Measurements from ENCODE around the gene ASPSCR1. TPM values are rescaled to one million over a fixed set of nuclear protein-coding genes. Genes with fewer than 3 reads are reported as not detected.

ASPSCR1 gene, protein sequence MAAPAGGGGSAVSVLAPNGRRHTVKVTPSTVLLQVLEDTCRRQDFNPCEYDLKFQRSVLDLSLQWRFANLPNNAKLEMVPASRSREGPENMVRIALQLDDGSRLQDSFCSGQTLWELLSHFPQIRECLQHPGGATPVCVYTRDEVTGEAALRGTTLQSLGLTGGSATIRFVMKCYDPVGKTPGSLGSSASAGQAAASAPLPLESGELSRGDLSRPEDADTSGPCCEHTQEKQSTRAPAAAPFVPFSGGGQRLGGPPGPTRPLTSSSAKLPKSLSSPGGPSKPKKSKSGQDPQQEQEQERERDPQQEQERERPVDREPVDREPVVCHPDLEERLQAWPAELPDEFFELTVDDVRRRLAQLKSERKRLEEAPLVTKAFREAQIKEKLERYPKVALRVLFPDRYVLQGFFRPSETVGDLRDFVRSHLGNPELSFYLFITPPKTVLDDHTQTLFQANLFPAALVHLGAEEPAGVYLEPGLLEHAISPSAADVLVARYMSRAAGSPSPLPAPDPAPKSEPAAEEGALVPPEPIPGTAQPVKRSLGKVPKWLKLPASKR
- total RNA-seq: 25.4 TPM
- long read RNA-seq, full-length matches to known transcripts: 64 of 103 reads
- long read RNA-seq, partial matches to known transcripts: 8 of 103 reads
- long read RNA-seq, other reads (novel, unspliced or antisense): 31 of 103 reads

GRCh38 chr17:81977211-81977808, at the start of gene ASPSCR1:
TSS of gene ASPSCR1 (plus strand) at chr17:81977629. CDS start at chr17:81977647, 18 bp downstream.
- ATAC-seq (ENCODE audit: poor library complexity) (peak; percentile 99), DNase-seq (peak; percentile 95)
- intact Hi-C loops (cut with DNase I): no loop called here

GRCh38 chr17:81927653-81928543, 49.5 kb upstream of the ASPSCR1 start, which contains the start of gene MAFG:
TSS of gene MAFG (minus strand) at chr17:81927735. CDS start at chr17:81923185, 4,550 bp downstream.
- intact Hi-C loops (cut with DNase I): no loop called here
- DNase-seq (peak; percentile 95), ATAC-seq (ENCODE audit: poor library complexity) (peak; percentile 78)

DNA sequence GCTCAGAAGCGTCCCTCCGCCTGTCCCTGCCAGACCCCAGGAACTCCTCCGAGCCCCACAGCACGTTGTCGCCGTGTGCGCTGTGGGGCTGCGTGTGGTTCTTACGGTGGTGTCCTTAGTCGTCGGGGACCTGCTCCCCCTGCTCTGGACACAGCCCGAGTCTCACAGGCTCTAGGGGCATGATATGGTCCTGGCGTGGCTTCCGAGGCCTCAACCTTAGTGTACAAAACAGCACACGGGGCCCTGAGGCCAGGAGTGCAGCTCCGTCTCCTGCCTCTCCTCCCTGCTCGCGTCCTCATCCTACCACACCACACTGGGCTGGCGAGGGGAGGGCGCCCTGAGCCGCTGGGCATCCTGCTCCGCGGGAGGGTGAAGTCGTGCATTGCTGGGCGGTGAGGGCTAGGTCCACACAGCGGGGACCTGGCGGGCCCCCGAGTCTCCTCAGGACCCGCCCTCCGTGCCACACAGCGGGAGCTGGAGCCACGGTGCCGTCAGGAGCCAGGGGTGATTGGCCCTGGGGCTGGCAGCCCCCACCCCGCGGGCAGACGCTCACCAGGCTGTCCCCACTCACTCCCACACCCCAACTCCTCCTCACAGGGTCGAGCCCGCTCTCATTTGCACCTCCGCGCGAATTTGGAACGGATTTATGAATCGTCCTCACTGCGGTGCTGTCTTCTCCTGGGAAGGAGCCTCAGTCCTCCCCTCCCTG, 48.7 kb upstream of the ASPSCR1 start:
- DNase-seq: no peak
- no peak for ATAC-seq (ENCODE audit: poor library complexity)
- intact Hi-C loops (cut with DNase I): no loop called here

GRCh38 chr17:81929253-81930141, 47.9 kb upstream of the ASPSCR1 start:
- no peak for ATAC-seq (ENCODE audit: poor library complexity)
- intact Hi-C loops (cut with DNase I): no loop called here
- no peak for DNase-seq

DNA sequence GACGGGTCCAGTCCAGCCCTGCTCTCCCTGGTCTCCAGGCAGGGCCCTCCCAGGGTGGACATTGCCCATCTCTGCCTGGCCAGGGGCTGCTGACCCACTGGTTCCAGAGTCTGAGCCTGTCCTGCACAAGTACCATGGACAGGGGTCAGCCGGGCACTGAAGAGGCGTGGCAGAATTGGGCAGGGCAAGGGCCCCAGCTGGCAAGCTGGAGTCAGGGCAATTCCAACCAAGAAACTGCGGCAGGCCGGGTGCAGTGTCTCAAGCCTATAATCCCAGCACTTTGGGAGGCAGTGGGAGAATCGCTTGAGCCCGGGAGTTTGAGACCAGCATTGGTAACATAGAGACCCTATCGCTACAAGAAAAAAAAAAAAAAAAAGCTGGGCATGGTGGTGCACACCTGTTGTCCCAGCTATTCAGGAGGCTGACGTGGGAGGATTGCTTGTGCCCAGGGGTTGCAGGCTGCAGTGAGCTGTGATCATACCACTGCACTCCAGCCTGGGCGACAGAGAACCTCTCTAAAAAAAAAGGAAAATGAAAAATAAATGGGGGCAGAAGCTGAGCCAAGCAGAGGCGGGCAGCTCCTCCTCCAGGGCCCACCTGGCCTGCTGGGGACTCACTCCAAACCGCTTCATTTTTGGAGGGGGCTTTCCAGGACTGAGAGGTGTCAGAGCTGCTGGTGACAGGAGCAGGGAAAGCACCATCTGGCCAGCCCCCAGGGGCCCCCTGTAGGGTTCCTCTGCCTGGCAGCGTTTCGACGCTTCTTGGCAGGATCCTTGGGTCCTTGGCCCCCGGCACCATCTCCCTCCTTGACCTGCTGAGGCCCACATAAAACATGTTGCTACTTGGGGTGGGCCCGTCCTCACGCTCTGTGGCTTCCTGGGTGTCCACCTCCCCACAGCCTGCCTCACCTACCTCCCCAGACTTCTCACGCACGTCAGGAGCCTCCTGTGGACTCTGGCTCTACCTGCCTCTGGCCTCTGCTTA, 47.0 kb upstream of the ASPSCR1 start:
- no peak for ATAC-seq (ENCODE audit: poor library complexity)
- no peak for DNase-seq
- intact Hi-C loops (cut with DNase I): no loop called here

GRCh38 chr17:81931189-81931556, 46.3 kb upstream of the ASPSCR1 start:
- no peak for DNase-seq
- ATAC-seq (ENCODE audit: poor library complexity): no peak
- intact Hi-C loops (cut with DNase I): no loop called here

DNA sequence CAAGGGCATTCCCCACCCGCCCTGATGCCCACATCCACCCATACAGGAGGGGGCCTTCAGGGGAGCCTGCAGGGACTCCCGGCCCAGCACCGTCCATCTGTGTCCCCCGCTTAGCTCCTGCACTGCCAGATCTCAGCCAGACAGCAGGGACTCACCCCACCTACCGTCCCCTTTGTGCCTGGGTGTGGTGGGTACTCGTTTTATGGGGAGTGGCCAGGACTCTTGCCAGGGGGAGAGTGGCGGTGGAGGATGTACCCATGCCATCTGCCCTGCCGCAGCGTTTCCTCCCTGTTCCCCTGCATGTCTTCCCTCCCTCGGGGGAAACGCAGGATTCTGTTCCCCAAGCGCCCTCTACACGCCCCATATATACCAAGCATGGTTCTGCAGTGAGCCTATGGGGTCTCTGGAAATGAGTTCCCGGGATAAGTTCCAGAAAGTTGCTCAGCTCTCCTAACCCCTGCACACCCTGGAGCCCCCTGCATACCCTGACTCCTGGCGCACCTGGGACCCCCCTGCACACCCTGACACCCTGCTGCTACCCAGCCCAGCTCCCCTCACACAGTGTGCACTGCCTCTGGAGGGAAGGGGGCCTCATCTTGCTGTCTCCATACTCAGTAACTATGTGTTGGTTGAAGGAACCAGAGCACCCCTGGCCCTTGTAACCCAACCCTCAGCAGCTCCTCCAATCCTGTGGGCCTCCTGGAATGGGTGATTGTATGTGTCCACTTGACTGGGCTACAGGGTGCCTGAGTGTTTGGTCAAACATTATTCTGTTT, 45.7 kb upstream of the ASPSCR1 start:
- DNase-seq (no peak), ATAC-seq (ENCODE audit: poor library complexity) (no peak)
- intact Hi-C loops (cut with DNase I): no loop called here

GRCh38 chr17:81932333-81932983, 45.0 kb upstream of the ASPSCR1 start:
- no peak for ATAC-seq (ENCODE audit: poor library complexity)
- intact Hi-C loops (cut with DNase I): no loop called here
- DNase-seq: no peak

DNA sequence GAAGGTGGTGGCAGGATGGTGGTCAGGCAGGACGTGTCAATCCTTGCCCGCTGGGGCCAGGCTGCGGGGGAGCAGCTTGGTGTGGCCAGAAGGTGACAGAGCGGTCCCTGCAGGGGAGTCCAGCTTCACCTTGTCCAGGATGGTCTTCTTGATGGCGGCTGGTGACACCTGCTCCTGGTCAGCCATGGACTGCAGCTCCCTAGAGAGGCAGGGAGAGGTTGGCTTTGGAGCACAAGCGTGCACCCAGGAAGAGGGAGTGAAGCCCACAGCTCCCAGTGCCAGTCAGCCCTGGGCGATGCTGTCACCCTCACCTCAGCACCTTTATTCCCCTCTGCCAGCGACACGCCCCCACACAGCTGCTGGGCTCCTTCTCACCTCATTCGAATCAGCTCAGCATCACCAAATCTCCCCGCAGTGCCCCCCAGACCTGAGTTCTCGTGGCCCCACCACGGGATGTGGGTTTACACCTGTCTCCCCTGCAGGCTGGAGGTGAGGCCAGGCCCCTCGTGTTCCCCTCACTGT, 44.2 kb upstream of the ASPSCR1 start:
- no peak for DNase-seq
- ATAC-seq (ENCODE audit: poor library complexity): no peak
- intact Hi-C loops (cut with DNase I): no loop called here

GRCh38 chr17:81934098-81934757, 43.2 kb upstream of the ASPSCR1 start:
- DNase-seq (no peak), ATAC-seq (ENCODE audit: poor library complexity) (no peak)
- intact Hi-C loops (cut with DNase I): no loop called here

DNA sequence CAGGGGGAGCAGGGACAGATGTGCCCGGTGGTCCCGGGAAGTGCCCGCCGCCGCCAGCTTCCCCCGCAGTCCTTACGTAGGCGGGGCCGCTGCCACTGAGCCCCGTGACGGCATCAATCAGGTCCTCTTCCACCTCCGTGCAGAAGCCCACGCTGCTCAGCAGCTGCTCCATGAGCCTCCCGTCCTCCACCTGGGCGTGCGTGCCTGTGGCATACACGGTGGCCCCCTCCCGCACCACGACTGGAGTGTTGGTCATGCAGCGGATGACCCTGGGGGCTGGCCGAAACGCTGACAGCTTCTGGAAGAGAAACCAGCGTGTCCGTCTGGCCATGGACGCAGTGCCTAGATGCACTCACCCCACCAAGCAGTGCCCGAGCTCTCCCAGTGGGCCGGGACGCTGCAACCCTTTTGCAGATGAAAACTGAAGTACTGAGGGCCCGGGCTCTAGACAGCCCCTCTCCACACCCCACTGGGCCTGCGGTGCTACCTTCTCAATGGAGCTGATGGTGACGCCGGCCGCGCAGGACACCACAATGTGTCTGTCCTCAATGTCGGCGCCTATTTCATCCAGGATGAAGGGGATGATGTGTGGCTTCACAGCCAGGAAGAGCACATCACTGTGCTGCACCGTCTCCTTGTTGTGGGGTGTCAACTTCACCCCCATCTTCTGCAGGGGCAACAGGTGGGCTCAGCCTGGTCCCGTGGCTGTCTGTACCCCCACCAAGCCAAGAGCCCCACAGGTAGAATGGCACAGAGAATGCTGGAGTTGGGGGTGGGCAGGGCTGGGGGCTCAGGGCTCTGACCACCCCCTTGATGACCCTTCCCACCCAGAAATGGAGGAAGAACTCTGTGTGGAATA, 42.4 kb upstream of the ASPSCR1 start:
- intact Hi-C loops (cut with DNase I): no loop called here
- ATAC-seq (ENCODE audit: poor library complexity) (no peak), DNase-seq (no peak)

DNA sequence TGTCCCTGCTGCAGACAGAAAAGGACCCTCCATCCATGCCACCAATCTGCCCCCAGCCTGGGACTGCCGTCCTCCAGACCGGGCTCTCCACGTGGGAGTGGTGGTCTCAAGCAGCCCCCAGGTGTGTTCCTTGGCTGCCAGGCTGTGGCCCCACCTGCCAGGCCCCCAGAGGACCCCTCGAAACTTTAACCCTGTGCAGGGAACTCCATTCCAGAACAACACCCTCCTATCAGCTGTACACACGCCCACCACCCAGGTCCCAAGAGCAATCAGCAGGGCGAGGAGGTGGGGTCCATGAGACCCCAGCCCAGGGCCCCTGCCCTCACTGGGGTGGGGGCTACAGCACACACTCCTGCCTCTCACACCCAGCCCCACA, 41.7 kb upstream of the ASPSCR1 start:
- ATAC-seq (ENCODE audit: poor library complexity): no peak
- intact Hi-C loops (cut with DNase I): no loop called here

DNA sequence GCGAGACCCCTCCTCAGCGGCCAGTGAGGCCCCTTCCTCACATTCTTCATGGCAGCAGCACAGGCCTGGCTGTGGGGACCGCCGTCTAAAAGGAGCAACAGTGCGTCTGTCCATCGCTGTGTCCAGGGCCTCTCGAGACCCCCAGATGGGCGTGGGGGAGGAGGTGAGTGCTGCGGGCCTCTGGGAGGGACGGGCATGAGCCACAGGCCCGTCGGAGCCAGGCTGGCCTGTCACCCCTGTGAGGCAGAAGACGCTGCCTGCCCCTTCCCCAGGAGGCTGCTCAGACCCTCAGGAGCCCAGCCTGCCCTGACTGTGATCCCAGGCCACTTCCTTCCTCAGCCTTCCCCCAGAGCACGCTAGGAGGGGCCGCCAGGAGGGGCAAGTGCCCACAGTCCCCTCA, 38.2 kb upstream of the ASPSCR1 start:
- intact Hi-C loops (cut with DNase I): no loop called here

More for the DNA sequence above, 41.7 kb upstream of the ASPSCR1 start:
- no peak for DNase-seq

More for the DNA sequence above, 38.2 kb upstream of the ASPSCR1 start:
- DNase-seq (no peak), ATAC-seq (ENCODE audit: poor library complexity) (no peak)
